ENCODE results near the gene GPAM.

DNA sequence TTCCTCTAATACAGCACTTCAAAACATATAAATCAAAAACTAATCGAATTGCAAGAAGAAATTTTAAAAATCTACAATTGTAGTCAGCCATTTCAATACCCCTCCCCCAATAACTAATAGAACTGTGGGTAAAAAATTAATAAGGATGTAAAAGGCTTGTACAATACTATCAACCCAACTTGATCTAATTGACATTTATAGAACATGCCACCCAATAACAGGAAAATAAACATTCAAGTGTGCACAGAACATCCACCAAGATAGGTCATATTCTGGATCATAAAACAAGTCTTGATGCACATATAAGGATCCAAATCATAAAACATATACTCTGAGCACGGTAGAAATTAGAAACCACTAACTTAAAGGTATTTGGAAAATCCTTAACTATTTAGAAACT, 4.0 kb upstream of the GPAM start:
- TF ChIP-seq POLR2A (conservative IDR thresholded peaks at IDR 0.05) (no peak), MEF2A (IDR thresholded peaks at IDR 0.05; ENCODE audit: control insufficient read depth, low read depth, low read length) (no peak), ZNF699 (CRISPR knock-in tag; IDR thresholded peaks at IDR 0.05; ENCODE audit: insufficient replicate concordance) (no peak), EP300 (IDR thresholded peaks at IDR 0.05; ENCODE audit: low read length) (no peak), EZH2 (IDR thresholded peaks at IDR 0.05; ENCODE audit: borderline replicate concordance, low read depth, low read length) (no peak), RBM39 (optimal IDR thresholded peaks at IDR 0.05; ENCODE audit: low read depth, low read length) (no peak)
- TF ChIP-seq, protein P1, sequence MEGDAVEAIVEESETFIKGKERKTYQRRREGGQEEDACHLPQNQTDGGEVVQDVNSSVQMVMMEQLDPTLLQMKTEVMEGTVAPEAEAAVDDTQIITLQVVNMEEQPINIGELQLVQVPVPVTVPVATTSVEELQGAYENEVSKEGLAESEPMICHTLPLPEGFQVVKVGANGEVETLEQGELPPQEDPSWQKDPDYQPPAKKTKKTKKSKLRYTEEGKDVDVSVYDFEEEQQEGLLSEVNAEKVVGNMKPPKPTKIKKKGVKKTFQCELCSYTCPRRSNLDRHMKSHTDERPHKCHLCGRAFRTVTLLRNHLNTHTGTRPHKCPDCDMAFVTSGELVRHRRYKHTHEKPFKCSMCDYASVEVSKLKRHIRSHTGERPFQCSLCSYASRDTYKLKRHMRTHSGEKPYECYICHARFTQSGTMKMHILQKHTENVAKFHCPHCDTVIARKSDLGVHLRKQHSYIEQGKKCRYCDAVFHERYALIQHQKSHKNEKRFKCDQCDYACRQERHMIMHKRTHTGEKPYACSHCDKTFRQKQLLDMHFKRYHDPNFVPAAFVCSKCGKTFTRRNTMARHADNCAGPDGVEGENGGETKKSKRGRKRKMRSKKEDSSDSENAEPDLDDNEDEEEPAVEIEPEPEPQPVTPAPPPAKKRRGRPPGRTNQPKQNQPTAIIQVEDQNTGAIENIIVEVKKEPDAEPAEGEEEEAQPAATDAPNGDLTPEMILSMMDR (IDR thresholded peaks at IDR 0.05 in 2 of 3, conservative IDR thresholded peaks at IDR 0.05 in 1 of 3; ENCODE audit: insufficient read depth in 2 of 3, low read depth in 1 of 3, low read length in 3 of 3), result no peak
- TF ChIP-seq, protein P2, sequence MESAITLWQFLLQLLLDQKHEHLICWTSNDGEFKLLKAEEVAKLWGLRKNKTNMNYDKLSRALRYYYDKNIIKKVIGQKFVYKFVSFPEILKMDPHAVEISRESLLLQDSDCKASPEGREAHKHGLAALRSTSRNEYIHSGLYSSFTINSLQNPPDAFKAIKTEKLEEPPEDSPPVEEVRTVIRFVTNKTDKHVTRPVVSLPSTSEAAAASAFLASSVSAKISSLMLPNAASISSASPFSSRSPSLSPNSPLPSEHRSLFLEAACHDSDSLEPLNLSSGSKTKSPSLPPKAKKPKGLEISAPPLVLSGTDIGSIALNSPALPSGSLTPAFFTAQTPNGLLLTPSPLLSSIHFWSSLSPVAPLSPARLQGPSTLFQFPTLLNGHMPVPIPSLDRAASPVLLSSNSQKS (CRISPR knock-in tag; IDR thresholded peaks at IDR 0.05), result no peak
- TF ChIP-seq, protein P3, sequence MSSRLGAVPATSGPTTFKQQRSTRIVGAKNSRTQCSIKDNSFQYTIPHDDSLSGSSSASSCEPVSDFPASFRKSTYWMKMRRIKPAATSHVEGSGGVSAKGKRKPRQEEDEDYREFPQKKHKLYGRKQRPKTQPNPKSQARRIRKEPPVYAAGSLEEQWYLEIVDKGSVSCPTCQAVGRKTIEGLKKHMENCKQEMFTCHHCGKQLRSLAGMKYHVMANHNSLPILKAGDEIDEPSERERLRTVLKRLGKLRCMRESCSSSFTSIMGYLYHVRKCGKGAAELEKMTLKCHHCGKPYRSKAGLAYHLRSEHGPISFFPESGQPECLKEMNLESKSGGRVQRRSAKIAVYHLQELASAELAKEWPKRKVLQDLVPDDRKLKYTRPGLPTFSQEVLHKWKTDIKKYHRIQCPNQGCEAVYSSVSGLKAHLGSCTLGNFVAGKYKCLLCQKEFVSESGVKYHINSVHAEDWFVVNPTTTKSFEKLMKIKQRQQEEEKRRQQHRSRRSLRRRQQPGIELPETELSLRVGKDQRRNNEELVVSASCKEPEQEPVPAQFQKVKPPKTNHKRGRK (tag; IDR thresholded peaks at IDR 0.05), result no peak

Data from K562 (cell line).